SU-DHL-6 (cell line): ENCODE data around the gene TNRC6B.

Experiments
- CTCF ChIP-seq: fragments of 200-600 bp; sonication (generic); IDR thresholded peaks from one replicate; pipeline ENCODE4 v1.5.1; 2017; ENCODE audit warnings: antibody characterized with exemption, mild to moderate bottlenecking, low read length, moderate library complexity; ENCODE audit not compliant: insufficient read depth, poor library complexity, severe bottlenecking
- EZH2phosphoT487 ChIP-seq: fragments of 200-600 bp; sonication (generic), shearing (Covaris generic); conservative IDR thresholded peaks from 2 replicates; pipeline ENCODE4 v1.6.1; 2018; ENCODE audit warnings: mild to moderate bottlenecking, antibody characterized with exemption, low read length, moderate library complexity, mixed read lengths

GRCh38 chr22:40232624-40233023 is 54.9 kb downstream of the TNRC6B start:
- TF ChIP-seq CTCF (no peak), EZH2phosphoT487 (no peak)
